GM21825 (cell line): ENCODE results near the gene MCEMP1.

ENCODE experiments used
- ATAC-seq: cut with Tn5 transposase; IDR thresholded peaks from one replicate; pipeline ENCODE4 v1.9.1; 2021; ENCODE audit warnings: mild to moderate bottlenecking, moderate library complexity; ENCODE audit not compliant: unreplicated experiment

The MCEMP1 gene

GRCh38 chr19:7670150-7670783 is 6.6 kb upstream of the MCEMP1 start:
- ATAC-seq = no peak

- ATAC-seq = no peak
Measured at GRCh38 chr19:7670790-7671189, 6.1 kb upstream of the MCEMP1 start.

- ATAC-seq = no peak
Measured at GRCh38 chr19:7672522-7672921, 4.4 kb upstream of the MCEMP1 start.

- no peak for ATAC-seq
Measured at GRCh38 chr19:7674010-7675005, 2.6 kb upstream of the MCEMP1 start.

GRCh38 chr19:7676376-7676775 is 514 bp upstream of the MCEMP1 start:
- ATAC-seq = no peak

GRCh38 chr19:7677669-7678311 is 900 bp downstream of the MCEMP1 start:
- no peak for ATAC-seq

GRCh38 chr19:7678971-7679751 is 2.3 kb downstream of the MCEMP1 start:
- ATAC-seq = no peak

- ATAC-seq = no peak
Measured at GRCh38 chr19:7679771-7680605, 3.1 kb downstream of the MCEMP1 start.

- ATAC-seq = peak; percentile 51
Measured at GRCh38 chr19:7680606-7681339, 3.9 kb downstream of the MCEMP1 start, which contains the start of gene TRAPPC5. TSS of gene TRAPPC5 (plus strand) at chr19:7680833. CDS start at chr19:7682254, 1,421 bp downstream.

- ATAC-seq = no peak
Measured at GRCh38 chr19:7681340-7682174, 4.7 kb downstream of the MCEMP1 start.

GRCh38 chr19:7682175-7682855 is 5.4 kb downstream of the MCEMP1 start:
- no peak for ATAC-seq

GRCh38 chr19:7685546-7686445 is 8.9 kb downstream of the MCEMP1 start:
- no peak for ATAC-seq

GRCh38 chr19:7687177-7687576 is 10.3 kb downstream of the MCEMP1 start:
- ATAC-seq = no peak

GRCh38 chr19:7689165-7689564 is 12.3 kb downstream of the MCEMP1 start:
- no peak for ATAC-seq

GRCh38 chr19:7690779-7691258 is 13.9 kb downstream of the MCEMP1 start:
- ATAC-seq = no peak

GRCh38 chr19:7691497-7691896 is 14.6 kb downstream of the MCEMP1 start:
- ATAC-seq = no peak
